MM.1S (cell line): Measurements from ENCODE around the gene EPN3.
A peak's percentile ranks its signal among the peaks of the same experiment; 100 is the strongest.

ENCODE experiments used
- DNase-seq: peaks from one replicate; pipeline ENCODE4 v3.0.0-alpha.2; 2015
- H2AFZ ChIP-seq: fragments of 300-600 bp; sonication (generic); 2 replicates; pipeline ENCODE4 v1.6.0; 2016; ENCODE audit warnings: antibody characterized with exemption, low read length
- H3F3A ChIP-seq: fragments of 300-600 bp; sonication (generic); 2 replicates; pipeline ENCODE4 v1.6.1; 2016; ENCODE audit warnings: mild to moderate bottlenecking, antibody characterized with exemption, low read length, moderate library complexity, mixed read lengths; ENCODE audit not compliant: insufficient read depth
- H3K27ac ChIP-seq: fragments of 300-600 bp; sonication (generic); 2 replicates; pipeline ENCODE4 v1.5.1; 2016; ENCODE audit warnings: mild to moderate bottlenecking, low read length
- H3K27me3 ChIP-seq: fragments of 300-600 bp; sonication (generic); replicated peaks from 2 replicates; pipeline ENCODE4 v1.6.0; 2016; ENCODE audit warnings: low read length; ENCODE audit not compliant: insufficient read depth
- H3K36me3 ChIP-seq: fragments of 300-600 bp; sonication (generic); replicated peaks from 2 replicates; pipeline ENCODE4 v1.6.1; 2016; ENCODE audit warnings: mild to moderate bottlenecking, low read length, mixed read lengths; ENCODE audit not compliant: insufficient read depth
- H3K4me1 ChIP-seq: fragments of 300-600 bp; sonication (generic); 2 replicates; pipeline ENCODE4 v1.6.1; 2016; ENCODE audit warnings: low read length, mixed read lengths
- H3K4me2 ChIP-seq: fragments of 300-600 bp; sonication (generic); 2 replicates; pipeline ENCODE4 v1.6.0; 2016; ENCODE audit warnings: low read depth, low read length
- H3K4me3 ChIP-seq: fragments of 300-600 bp; sonication (generic); 2 replicates; pipeline ENCODE4 v1.5.1; 2016; ENCODE audit warnings: low read length, mixed read lengths
- H3K79me2 ChIP-seq: fragments of 300-600 bp; sonication (generic); 2 replicates; pipeline ENCODE4 v1.6.1; 2016; ENCODE audit warnings: mixed run types, low read length, mixed read lengths
- H3K9ac ChIP-seq: fragments of 300-600 bp; sonication (generic); 2 replicates; pipeline ENCODE4 v1.6.1; 2016; ENCODE audit warnings: low read length, mixed read lengths
- H3K9me2 ChIP-seq: fragments of 300-600 bp; sonication (generic); replicated peaks from 2 replicates; pipeline ENCODE4 v1.6.1; 2016; ENCODE audit warnings: mild to moderate bottlenecking, low read length, mixed read lengths; ENCODE audit not compliant: insufficient read depth
- H3K9me3 ChIP-seq: fragments of 300-600 bp; sonication (generic); replicated peaks from 2 replicates; pipeline ENCODE4 v1.6.1; 2016; ENCODE audit warnings: mild to moderate bottlenecking, low read length, mixed read lengths; ENCODE audit not compliant: insufficient read depth
- H4K20me1 ChIP-seq: fragments of 300-600 bp; sonication (generic); 2 replicates; pipeline ENCODE4 v1.6.1; 2016; ENCODE audit warnings: mild to moderate bottlenecking, low read length, moderate library complexity, mixed read lengths; ENCODE audit not compliant: insufficient read depth
- EZH2 ChIP-seq: fragments of 300-600 bp; sonication (generic); optimal IDR thresholded peaks from 2 replicates; pipeline ENCODE3; 2017; ENCODE audit warnings: low read depth, mild to moderate bottlenecking, antibody characterized with exemption, low read length, mixed read lengths
- EZH2phosphoT487 ChIP-seq: fragments of 300-600 bp; sonication (generic); IDR thresholded peaks from 2 replicates; pipeline ENCODE4 v1.6.1; 2018; ENCODE audit warnings: antibody characterized with exemption, low read length
- TF ChIP-seq, protein P1 (sequence below): fragments of 300-600 bp; sonication (generic); IDR thresholded peaks from 2 replicates; pipeline ENCODE4 v1.5.1; 2016; ENCODE audit warnings: antibody characterized with exemption, low read length, mixed read lengths

The EPN3 gene

DNA sequence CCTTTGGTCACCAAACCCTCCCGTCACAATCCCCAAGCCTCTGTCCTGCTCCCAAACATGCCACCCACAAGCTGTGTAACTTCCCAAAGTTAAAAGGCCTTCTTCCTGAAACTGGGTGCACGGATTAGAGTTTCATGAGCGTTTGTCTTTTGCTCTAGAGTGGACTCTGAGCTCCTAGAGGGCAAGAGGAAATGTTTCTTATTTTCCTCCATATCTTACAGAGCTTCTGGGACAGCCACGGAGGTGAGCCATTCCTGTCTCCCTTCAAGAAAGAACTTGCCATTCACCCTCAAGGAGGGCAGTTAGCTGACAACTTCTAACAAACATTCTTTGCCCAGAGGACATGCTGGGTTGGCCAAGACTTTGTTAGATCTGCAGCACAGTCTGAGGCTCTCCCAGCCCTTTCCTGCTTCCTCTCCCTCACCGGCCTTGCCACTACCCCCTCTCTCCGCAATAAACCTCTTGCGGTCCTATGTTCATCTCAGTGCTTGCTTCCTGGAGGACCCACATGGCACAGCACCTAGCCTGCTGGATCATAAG is 26.9 kb upstream of the EPN3 start:
- Histone ChIP-seq H2AFZ (no peak overlapping the region), H3K9me2 (no peaks in the 10 kb centered on the region), H3K36me3 (no peaks in the 10 kb centered on the region), H3K79me2 (no peaks in the 10 kb centered on the region), H3F3A (no peaks in the 10 kb centered on the region), H4K20me1 (no peaks in the 10 kb centered on the region), H3K27me3 (no peaks in the 10 kb centered on the region), H3K4me3 (no peak overlapping the region), H3K4me1 (no peaks in the 10 kb centered on the region), H3K9ac (no peak overlapping the region), H3K9me3 (no peaks in the 10 kb centered on the region), H3K27ac (no peak overlapping the region), H3K4me2 (no peak overlapping the region)
- no peak for TF ChIP-seq EZH2phosphoT487
- no peak for TF ChIP-seq EZH2
- TF ChIP-seq, protein P1, sequence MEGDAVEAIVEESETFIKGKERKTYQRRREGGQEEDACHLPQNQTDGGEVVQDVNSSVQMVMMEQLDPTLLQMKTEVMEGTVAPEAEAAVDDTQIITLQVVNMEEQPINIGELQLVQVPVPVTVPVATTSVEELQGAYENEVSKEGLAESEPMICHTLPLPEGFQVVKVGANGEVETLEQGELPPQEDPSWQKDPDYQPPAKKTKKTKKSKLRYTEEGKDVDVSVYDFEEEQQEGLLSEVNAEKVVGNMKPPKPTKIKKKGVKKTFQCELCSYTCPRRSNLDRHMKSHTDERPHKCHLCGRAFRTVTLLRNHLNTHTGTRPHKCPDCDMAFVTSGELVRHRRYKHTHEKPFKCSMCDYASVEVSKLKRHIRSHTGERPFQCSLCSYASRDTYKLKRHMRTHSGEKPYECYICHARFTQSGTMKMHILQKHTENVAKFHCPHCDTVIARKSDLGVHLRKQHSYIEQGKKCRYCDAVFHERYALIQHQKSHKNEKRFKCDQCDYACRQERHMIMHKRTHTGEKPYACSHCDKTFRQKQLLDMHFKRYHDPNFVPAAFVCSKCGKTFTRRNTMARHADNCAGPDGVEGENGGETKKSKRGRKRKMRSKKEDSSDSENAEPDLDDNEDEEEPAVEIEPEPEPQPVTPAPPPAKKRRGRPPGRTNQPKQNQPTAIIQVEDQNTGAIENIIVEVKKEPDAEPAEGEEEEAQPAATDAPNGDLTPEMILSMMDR = no peak
- no peak for DNase-seq

DNA sequence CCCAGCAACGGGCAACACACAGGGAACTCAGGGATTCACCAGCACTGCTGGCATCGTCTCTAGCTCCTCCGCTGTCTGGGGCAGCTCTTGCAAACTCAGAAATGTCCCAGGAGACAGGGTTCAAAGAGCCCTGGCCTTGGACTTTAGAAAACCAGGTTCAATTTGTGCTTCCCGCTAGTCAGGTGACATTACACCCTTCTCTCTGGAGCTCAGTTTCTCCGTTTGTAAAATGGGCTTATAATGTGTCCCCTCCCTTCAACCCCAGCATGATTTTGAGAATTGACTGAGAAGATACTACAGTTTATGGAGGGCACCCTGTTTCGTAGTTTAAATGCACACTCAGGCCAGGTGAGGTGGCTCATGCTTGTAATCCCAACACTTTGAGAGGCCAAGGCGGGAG is 26.2 kb upstream of the EPN3 start:
- Histone ChIP-seq H3K36me3 (no peaks in the 10 kb centered on the region), H3K27me3 (no peaks in the 10 kb centered on the region), H3K4me3 (no peak overlapping the region), H3K9ac (no peak overlapping the region), H3K4me1 (no peaks in the 10 kb centered on the region), H4K20me1 (no peaks in the 10 kb centered on the region), H3K27ac (no peak overlapping the region), H3K9me3 (no peaks in the 10 kb centered on the region), H3F3A (no peaks in the 10 kb centered on the region), H2AFZ (no peak overlapping the region), H3K9me2 (no peaks in the 10 kb centered on the region), H3K4me2 (no peak overlapping the region), H3K79me2 (no peaks in the 10 kb centered on the region)
- TF ChIP-seq EZH2 (no peak), EZH2phosphoT487 (no peak)
- TF ChIP-seq, protein P1 = no peak
- DNase-seq = no peak

DNA sequence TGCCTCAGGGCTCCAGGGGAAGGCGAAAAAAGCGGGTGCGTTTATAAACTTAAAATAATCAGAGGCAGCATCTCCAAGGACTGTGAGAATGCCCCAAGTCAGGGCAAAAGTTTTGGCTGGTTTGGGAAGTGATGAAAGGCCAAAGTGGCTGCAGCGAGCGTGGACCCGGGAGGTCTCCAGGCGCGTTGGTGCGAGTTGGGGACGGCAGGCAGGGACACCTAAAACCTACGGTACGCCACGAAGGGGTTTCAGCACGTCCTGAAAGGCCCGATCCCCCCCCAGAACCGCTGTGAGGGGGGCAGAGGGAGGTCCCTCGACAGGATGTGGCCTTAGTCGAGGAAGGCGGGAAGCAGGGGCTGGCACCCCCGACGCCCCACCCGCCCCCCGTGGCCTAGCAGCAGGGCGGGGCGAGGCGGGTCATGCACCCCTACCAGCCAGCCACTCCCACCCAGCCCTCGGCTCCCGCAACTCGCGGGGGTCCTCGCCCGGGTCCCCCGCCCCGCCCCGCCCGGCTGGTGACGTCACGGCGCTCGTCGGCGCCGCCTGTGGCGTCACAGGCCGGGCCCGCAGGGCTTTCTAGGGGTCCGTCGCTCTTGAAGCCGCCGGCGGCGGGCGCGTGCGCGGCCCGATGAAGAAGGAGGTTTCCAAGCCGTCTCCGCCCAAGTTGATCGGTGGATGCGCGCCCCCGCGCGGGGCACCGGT is 24.5 kb upstream of the EPN3 start, which contains the start of gene MYCBPAP:
MYCBPAP (plus strand) TSS at position 569 of the 702 bp plus-strand sequence. CDS start 236 bp downstream, outside the sequence.
- Histone ChIP-seq H3K4me1 (no peaks in the 10 kb centered on the region), H3K4me3 (peak within 1 kb of the TSS; percentile 46; the same call in 1 of the 2 replicates), H3F3A (no peaks in the 10 kb centered on the region), H3K9ac (no peak within 1 kb of the TSS), H2AFZ (peak within 1 kb of the TSS; percentile 74), H3K9me3 (no peaks in the 10 kb centered on the region), H3K79me2 (no peaks in the 10 kb centered on the region), H3K4me2 (peak within 1 kb of the TSS; percentile 52; the same call in 1 of the 2 replicates), H3K36me3 (no peaks in the 10 kb centered on the region), H3K27ac (no peak within 1 kb of the TSS), H3K27me3 (no peaks in the 10 kb centered on the region), H3K9me2 (no peaks in the 10 kb centered on the region), H4K20me1 (no peaks in the 10 kb centered on the region)
- TF ChIP-seq EZH2 = no peak
- TF ChIP-seq EZH2phosphoT487 = no peak
- TF ChIP-seq, protein P1 = no peak; the same call in 1 of the 2 replicates
- peak; percentile 44 for DNase-seq
